ENCODE results near the gene ALPK3. TPM values are rescaled to one million over a fixed set of nuclear protein-coding genes. Genes with fewer than 3 reads are reported as not detected.

ALPK3 gene
- total RNA-seq, 2 experiments from 2014 or later, result 0.05 TPM

DNA sequence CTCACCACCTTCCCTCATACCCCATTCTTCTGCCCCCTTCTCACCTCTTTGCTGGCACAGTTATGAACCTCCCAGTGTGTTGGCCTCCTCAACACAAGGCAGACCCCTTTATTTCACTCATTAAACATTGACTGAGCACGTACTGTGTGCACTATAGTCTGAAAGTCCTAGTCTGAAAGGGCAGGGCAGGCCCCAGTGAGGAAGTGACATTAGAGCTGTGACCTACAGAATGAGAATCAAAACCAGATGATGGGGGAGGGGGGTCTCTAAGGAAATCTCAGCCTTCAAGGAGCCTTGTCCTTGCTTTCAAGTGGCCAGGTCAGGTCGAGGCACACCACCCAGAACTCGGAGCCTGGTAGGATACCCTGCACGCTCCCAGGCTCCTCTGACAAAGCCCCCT lies 70.8 kb downstream of the ALPK3 start:
- H3K36me3 Mint-ChIP-seq (ENCODE audit: low read depth), result no peaks in the 10 kb centered on the region
- no peaks in the 10 kb centered on the region for H3K27me3 Mint-ChIP-seq
- DNase-seq, result no peak
- intact Hi-C loops (cut with DNase I, micrococcal nuclease), result no loop called here
- H3K4me1 Mint-ChIP-seq, result no peaks in the 10 kb centered on the region
- no peak overlapping the region for H3K4me3 Mint-ChIP-seq
- no peak for ATAC-seq
- no peak overlapping the region for H3K27ac Mint-ChIP-seq
- CTCF ChIA-PET, result no interaction called here
- no peaks in the 10 kb centered on the region for H3K9me3 Mint-ChIP-seq (ENCODE audit: low read depth)
- POLR2A ChIA-PET, result no interaction called here

DNA sequence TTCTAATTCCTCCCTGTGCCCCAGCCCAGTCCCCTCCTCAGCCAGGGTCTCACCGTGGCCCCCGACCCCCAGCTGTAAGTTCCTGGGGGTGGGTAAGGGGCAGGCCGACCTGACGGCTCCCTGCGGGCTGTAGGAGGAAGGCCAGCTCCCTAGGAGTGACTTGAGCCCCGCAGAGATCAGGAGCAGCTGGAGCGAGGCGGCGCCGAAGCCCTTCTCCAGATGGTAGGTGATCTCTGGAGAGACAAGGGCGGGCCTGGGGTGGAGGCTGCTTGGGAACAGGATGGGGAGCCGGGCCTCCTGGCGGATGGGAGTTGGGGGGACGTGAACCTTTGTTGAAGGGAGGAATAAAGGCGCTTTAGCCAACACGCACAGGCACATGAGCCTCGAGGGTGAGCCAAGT lies 71.5 kb downstream of the ALPK3 start:
- DNase-seq (no peak), ATAC-seq (no peak)
- intact Hi-C loops (cut with DNase I, micrococcal nuclease), result no loop called here
- CTCF ChIA-PET, result no interaction called here
- Mint-ChIP-seq H3K4me1 (no peaks in the 10 kb centered on the region), H3K27me3 (no peaks in the 10 kb centered on the region), H3K36me3 (ENCODE audit: low read depth) (no peaks in the 10 kb centered on the region), H3K9me3 (ENCODE audit: low read depth) (no peaks in the 10 kb centered on the region), H3K4me3 (no peak overlapping the region), H3K27ac (no peak overlapping the region)
- POLR2A ChIA-PET, result no interaction called here

DNA sequence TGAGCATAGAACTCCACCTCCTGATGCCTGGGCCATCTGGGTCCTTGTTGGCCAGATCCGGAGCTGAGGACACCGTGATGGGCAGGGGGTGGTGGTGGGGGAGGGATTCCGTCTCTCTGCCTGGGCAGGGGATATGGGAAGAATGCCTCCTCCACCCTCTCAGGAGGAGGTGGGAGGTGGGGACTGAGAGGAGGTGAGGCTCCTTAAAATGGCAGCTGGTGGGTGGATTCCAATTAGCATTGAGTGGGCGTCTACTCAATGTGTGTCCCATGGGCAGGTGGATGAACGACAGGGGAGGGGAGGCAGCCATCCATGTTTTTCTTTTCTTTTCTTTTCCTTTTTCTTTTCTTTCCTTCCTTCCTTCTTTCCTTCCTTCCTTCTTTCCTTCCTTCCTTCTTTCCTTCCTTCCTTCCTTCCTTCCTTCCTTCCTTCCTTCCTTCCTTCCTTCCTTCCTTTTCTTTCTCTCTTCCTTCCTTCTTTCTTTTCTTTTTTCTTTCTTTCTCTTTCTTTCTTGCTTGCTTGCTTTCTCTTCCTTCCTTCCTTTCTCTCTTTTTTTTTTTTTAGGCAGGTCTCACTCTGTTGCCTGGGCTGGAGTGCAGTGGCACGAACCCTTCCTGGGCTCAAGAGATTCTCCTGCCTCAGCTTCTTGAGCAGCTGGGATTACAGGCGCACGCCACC lies 72.3 kb downstream of the ALPK3 start:
- Mint-ChIP-seq H3K4me1 (no peaks in the 10 kb centered on the region), H3K9me3 (ENCODE audit: low read depth) (no peaks in the 10 kb centered on the region), H3K4me3 (no peak overlapping the region), H3K27me3 (no peaks in the 10 kb centered on the region), H3K36me3 (ENCODE audit: low read depth) (no peaks in the 10 kb centered on the region), H3K27ac (no peak overlapping the region)
- no peak for ATAC-seq
- CTCF ChIA-PET, result no interaction called here
- no peak for DNase-seq
- intact Hi-C loops (cut with DNase I, micrococcal nuclease), result no loop called here
- POLR2A ChIA-PET, result no interaction called here

DNA sequence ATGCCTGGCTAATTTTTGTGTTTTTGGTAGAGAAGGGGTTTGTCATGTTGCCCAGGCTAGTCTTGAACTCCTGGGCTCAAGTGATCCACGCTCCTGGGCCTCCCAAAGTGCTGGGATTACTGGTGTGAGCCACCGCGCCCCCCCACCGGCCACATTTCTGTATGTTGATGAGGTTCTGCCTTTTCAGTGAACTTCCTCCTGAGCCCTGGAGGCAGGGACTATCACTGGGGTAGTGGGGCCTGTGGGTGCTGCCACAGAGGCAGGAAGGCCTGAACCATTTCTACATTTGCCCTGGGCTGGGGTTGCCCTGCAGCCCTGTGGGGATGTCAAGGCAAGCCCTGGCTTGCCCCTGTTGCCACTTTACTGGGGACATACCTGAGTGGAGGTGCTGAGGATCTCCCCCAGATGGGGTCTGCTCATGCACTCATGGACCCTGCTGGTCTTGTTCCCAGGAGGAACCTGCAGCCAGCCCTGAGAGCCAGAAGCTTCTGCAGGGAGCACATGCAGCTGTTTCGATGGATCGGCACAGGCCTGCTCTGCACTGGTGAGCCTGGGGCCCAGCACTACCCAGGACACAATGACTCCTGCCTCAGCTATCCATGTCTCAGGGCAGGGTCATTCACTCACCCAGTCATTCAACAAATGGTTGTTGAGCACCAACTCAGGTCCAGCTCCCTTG lies 73.0 kb downstream of the ALPK3 start:
- no peaks in the 10 kb centered on the region for H3K36me3 Mint-ChIP-seq (ENCODE audit: low read depth)
- CTCF ChIA-PET, result interaction anchor here (1.2 kb wide), 1 partner anchor 14 kb away, joined by 5 read pairs; no protein-coding TSS in a partner anchor
- intact Hi-C loops (cut with DNase I, micrococcal nuclease), result no loop called here

DNA sequence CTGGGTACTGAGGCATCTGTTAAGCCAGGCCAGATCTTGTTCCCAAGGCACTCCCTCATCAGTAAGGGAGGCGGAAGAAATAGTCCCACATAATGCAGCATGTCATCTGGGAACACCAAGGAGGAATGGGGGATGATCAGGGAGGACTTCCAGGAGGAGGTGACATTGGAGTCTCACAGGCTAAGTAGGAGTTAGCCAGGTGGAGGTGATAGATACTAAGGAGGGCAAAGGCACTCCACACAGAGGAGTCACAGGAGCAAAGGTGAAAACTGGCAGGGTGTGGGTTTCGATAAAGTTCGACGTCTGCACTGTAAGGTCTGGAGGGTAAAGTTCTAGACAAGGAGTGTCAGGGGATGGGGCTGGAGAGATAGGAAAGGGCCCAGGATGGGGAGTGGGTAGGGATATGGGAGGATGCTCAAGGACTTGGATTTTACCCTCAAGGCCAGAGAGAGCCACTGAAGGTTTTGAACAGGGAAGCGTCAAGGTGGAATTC lies 73.6 kb downstream of the ALPK3 start:
- Mint-ChIP-seq H3K36me3 (ENCODE audit: low read depth) (no peaks in the 10 kb centered on the region), H3K4me3 (no peak overlapping the region), H3K27ac (no peak overlapping the region), H3K9me3 (ENCODE audit: low read depth) (no peaks in the 10 kb centered on the region), H3K27me3 (no peaks in the 10 kb centered on the region), H3K4me1 (no peaks in the 10 kb centered on the region)
- intact Hi-C loops (cut with DNase I, micrococcal nuclease), result no loop called here
- ChIA-PET CTCF (interaction anchor here (1.2 kb wide), 1 partner anchor 15 kb away, joined by 5 read pairs; no protein-coding TSS in a partner anchor), POLR2A (no interaction called here)
- ATAC-seq (no peak), DNase-seq (no peak)

More for the DNA sequence above, 73.0 kb downstream of the ALPK3 start:
- Mint-ChIP-seq H3K27me3 (no peaks in the 10 kb centered on the region), H3K4me3 (no peak overlapping the region), H3K27ac (no peak overlapping the region), H3K9me3 (ENCODE audit: low read depth) (no peaks in the 10 kb centered on the region), H3K4me1 (no peaks in the 10 kb centered on the region)
- ATAC-seq (no peak), DNase-seq (no peak)
- POLR2A ChIA-PET, result no interaction called here

DNA sequence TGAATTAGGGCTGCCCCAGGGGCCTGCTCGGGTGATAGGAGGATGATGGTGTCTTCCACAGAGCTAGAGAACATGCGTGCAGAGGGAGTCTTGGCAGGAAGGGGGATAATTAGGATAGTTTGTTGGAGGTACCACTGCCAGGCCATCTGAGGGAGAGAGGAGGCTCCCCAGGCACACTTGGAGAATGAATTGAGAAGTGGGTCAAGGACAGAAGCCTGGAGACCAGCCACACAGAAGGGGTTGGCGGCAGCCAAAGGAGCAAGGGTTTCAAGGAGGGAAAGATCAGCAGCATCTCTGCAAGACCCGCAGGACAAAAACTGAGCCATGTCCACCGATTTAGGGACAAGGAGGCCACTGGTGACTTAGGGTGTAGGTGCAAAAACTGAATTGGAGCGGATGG lies 74.2 kb downstream of the ALPK3 start:
- no peaks in the 10 kb centered on the region for H3K36me3 Mint-ChIP-seq (ENCODE audit: low read depth)
- ChIA-PET POLR2A (no interaction called here), CTCF (interaction anchor here (1.2 kb wide), 1 partner anchor 15 kb away, joined by 5 read pairs; no protein-coding TSS in a partner anchor)
- no peak overlapping the region for H3K27ac Mint-ChIP-seq
- no peaks in the 10 kb centered on the region for H3K9me3 Mint-ChIP-seq (ENCODE audit: low read depth)
- H3K4me3 Mint-ChIP-seq, result no peak overlapping the region
- H3K27me3 Mint-ChIP-seq, result no peaks in the 10 kb centered on the region
- no peak for ATAC-seq
- no peak for DNase-seq
- H3K4me1 Mint-ChIP-seq, result no peaks in the 10 kb centered on the region
- intact Hi-C loops (cut with DNase I, micrococcal nuclease), result no loop called here

DNA sequence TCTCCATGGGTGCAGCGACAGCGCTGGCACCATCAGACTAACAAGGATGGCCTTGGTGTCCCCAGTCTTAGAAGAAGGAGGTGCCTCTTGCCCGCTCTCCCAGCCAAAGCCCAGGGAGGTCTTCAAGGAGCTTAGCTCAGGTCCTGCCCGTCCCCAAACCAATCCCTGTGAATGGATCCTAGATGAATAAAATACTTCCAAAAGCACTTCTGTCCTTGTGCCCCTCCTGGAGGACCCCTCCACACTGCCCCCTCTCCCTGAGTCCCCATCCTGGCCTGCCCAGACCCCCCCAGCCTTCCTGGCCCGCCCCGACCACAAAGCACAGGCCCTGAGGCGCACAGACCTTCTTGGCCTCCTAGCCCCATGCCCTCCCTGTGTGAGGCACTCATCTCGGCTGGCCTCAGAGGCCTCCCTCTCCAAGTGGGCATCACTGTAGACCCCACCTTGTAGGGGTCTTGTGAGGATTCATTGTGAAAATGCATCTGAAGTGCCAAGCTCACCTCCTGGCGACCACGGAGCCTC lies 75.7 kb downstream of the ALPK3 start:
- DNase-seq, result no peak
- H3K36me3 Mint-ChIP-seq (ENCODE audit: low read depth), result no peaks in the 10 kb centered on the region
- CTCF ChIA-PET, result interaction anchor here (0.7 kb wide), 1 partner anchor 293 kb away, joined by 3 read pairs; no protein-coding TSS in a partner anchor
- POLR2A ChIA-PET, result no interaction called here
- no peak overlapping the region for H3K4me3 Mint-ChIP-seq
- H3K27ac Mint-ChIP-seq, result no peak overlapping the region
- intact Hi-C loops (cut with DNase I, micrococcal nuclease), result no loop called here
- H3K4me1 Mint-ChIP-seq, result no peaks in the 10 kb centered on the region
- ATAC-seq, result no peak
- H3K27me3 Mint-ChIP-seq, result peaks cover 3% of the 10 kb centered on the region
- no peaks in the 10 kb centered on the region for H3K9me3 Mint-ChIP-seq (ENCODE audit: low read depth)

DNA sequence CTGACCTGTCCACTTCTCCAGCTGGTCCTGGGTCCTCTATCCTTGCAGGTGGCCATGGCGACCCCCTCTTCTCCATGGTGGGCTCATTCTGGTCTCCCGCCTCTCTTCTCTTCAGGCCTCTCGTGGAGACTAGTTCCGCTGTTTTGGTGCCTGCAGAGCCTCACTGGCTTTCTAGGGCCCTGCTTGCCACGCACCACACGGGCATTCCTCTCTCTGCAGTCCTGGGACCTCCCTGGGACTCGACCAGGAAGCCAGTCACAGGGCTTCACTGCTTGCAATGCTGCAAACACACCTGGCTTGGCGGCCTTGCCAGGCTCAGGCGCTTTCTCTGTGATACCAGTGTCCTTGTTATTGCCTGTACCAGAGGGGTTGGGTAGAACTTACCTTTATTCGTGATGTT lies 76.5 kb downstream of the ALPK3 start:
- no peaks in the 10 kb centered on the region for H3K36me3 Mint-ChIP-seq (ENCODE audit: low read depth)

DNA sequence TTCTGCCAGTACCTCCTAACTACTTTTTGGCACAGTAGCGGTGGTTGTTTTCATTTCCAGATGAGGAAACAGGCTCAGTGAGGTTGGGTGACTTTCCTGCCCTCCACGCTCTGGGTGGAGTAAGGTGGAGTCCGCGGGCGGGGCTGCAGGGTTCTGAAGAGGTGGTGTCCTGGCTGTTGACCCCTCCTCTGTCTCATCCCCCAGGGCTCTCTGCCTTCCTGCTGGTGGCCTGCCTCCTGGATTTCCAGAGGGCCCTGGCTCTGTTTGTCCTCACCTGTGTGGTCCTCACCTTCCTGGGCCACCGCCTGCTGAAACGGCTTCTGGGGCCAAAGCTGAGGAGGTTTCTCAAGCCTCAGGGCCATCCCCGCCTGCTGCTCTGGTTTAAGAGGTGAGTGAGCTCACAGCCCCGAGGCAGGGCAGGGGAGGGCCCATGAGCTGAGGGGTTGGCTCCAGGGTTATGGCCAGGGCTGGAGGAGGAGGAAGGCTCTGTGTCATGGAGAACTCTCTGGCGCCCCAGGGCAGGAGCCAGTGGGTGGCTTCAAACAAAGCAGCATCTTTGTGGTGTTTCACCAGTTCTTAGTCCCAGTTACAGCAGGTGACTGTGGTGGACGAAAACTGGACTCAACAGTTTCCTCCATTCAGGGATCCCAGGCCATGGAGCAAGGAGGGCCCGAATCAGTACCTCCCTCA lies 77.7 kb downstream of the ALPK3 start:
- DNase-seq (no peak), ATAC-seq (no peak)
- ChIA-PET POLR2A (no interaction called here), CTCF (interaction anchor here (0.7 kb wide), 1 partner anchor 33 kb away, joined by 3 read pairs; no protein-coding TSS in a partner anchor)
- Mint-ChIP-seq H3K27ac (no peak overlapping the region), H3K36me3 (ENCODE audit: low read depth) (no peaks in the 10 kb centered on the region), H3K4me3 (no peak overlapping the region), H3K27me3 (peaks cover 5% of the 10 kb centered on the region), H3K9me3 (ENCODE audit: low read depth) (no peaks in the 10 kb centered on the region), H3K4me1 (no peaks in the 10 kb centered on the region)
- intact Hi-C loops (cut with DNase I, micrococcal nuclease), result no loop called here

More for the DNA sequence above, 76.5 kb downstream of the ALPK3 start:
- CTCF ChIA-PET, result interaction anchor here (0.7 kb wide), 1 partner anchor 294 kb away, joined by 3 read pairs; no protein-coding TSS in a partner anchor
- H3K27ac Mint-ChIP-seq, result no peak overlapping the region
- DNase-seq (no peak), ATAC-seq (no peak)
- H3K27me3 Mint-ChIP-seq, result peaks cover 4% of the 10 kb centered on the region
- no peak overlapping the region for H3K4me3 Mint-ChIP-seq
- H3K9me3 Mint-ChIP-seq (ENCODE audit: low read depth), result no peaks in the 10 kb centered on the region
- no peaks in the 10 kb centered on the region for H3K4me1 Mint-ChIP-seq
- intact Hi-C loops (cut with DNase I, micrococcal nuclease), result no loop called here
- POLR2A ChIA-PET, result no interaction called here

DNA sequence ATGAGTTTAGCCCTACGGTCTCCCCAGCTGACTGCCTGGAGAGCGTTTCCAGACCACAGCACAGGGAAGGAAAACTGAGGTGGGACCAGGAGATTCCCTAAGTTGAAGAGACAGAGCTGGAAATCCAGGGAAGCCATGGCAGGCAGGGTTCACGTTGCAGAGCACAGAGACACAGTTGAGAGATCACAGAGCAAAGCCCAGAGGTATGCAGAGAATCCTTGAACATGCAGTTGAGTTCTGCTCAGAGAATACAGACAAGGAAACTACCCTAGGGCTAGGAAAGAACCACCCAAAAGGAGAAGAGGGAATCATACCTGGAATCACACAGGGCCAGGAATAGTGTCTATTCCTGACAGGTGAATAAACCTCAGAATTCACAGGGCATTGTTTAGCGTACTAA lies 81.6 kb downstream of the ALPK3 start:
- DNase-seq, result no peak
- H3K4me1 Mint-ChIP-seq, result no peaks in the 10 kb centered on the region
- no peak overlapping the region for H3K4me3 Mint-ChIP-seq
- H3K36me3 Mint-ChIP-seq (ENCODE audit: low read depth), result no peaks in the 10 kb centered on the region
- H3K27ac Mint-ChIP-seq, result no peak overlapping the region
- peaks cover 5% of the 10 kb centered on the region for H3K27me3 Mint-ChIP-seq
- CTCF ChIA-PET, result interaction anchor here (0.6 to 1.2 kb wide), 2 partner anchors 13 to 30 kb away, joined by 3 to 4 read pairs; no protein-coding TSS in a partner anchor
- POLR2A ChIA-PET, result no interaction called here
- intact Hi-C loops (cut with DNase I, micrococcal nuclease), result no loop called here
- H3K9me3 Mint-ChIP-seq (ENCODE audit: low read depth), result peaks cover 4% of the 10 kb centered on the region
- no peak for ATAC-seq

DNA sequence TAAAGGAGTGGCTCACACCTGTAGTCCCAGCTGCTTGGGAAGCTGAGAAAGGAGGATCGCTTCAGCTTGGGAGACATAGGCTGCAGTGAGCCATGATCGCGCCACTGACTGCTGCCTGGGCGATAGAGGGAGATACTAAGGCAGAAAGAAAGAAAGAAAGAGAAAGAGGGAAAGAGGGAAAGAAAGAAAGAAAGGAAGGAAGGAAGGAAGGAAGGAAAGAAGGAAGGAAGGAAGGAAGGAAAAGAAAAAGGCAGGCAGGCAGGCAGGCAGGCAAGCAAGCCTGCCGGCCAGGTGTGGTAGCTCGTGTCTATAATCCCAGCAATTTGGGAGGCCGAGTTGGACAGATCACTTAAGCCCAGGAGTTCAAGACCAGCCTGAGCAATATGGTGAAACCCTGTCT lies 82.6 kb downstream of the ALPK3 start:
- H3K4me3 Mint-ChIP-seq, result no peak overlapping the region
- H3K36me3 Mint-ChIP-seq (ENCODE audit: low read depth), result no peaks in the 10 kb centered on the region
- ATAC-seq (no peak), DNase-seq (no peak)
- no peaks in the 10 kb centered on the region for H3K4me1 Mint-ChIP-seq
- ChIA-PET POLR2A (no interaction called here), CTCF (no interaction called here)
- H3K27me3 Mint-ChIP-seq, result peaks cover 5% of the 10 kb centered on the region
- peaks cover 4% of the 10 kb centered on the region for H3K9me3 Mint-ChIP-seq (ENCODE audit: low read depth)
- intact Hi-C loops (cut with DNase I, micrococcal nuclease), result no loop called here
- no peak overlapping the region for H3K27ac Mint-ChIP-seq
